ENCODE data around the gene NGEF.

DNA sequence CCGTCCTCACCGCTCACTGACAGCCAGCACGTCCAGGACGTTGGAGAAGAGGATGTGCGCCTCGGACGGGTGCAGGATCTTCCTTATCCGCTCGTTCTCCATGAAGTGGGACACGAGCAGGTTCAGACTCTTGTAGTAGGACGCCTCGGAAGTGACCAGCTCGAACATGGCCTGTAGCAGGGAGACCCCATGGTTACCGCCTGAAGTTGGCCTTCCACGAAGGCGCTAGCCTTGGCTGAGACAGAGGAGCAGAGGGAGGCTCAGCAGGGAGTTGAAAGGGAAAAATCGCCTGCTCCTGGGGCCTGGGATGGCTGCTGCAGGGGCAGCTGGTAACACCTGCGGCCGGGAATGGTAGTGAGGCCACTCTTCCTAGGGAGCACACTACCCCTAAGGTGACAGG lies 118.3 kb downstream of the NGEF start:
- TF ChIP-seq, protein P1, sequence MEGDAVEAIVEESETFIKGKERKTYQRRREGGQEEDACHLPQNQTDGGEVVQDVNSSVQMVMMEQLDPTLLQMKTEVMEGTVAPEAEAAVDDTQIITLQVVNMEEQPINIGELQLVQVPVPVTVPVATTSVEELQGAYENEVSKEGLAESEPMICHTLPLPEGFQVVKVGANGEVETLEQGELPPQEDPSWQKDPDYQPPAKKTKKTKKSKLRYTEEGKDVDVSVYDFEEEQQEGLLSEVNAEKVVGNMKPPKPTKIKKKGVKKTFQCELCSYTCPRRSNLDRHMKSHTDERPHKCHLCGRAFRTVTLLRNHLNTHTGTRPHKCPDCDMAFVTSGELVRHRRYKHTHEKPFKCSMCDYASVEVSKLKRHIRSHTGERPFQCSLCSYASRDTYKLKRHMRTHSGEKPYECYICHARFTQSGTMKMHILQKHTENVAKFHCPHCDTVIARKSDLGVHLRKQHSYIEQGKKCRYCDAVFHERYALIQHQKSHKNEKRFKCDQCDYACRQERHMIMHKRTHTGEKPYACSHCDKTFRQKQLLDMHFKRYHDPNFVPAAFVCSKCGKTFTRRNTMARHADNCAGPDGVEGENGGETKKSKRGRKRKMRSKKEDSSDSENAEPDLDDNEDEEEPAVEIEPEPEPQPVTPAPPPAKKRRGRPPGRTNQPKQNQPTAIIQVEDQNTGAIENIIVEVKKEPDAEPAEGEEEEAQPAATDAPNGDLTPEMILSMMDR (IDR thresholded peaks at IDR 0.05) = no peak
- TF ChIP-seq EZH2phosphoT487 (IDR thresholded peaks at IDR 0.05) = no peak
- no peak for TF ChIP-seq EZH2 (IDR thresholded peaks at IDR 0.05)

Data from neural progenitor cell (in vitro differentiated cells).